GM12801 (cell line): ENCODE data around the gene UGT1A7.

Experiments used
- CTCF ChIP-seq: IDR thresholded peaks from one replicate; pipeline ENCODE4 v1.5.1; 2011; ENCODE audit warnings: control low read depth; ENCODE audit not compliant: insufficient read length; ENCODE audit errors: extremely low read depth

The UGT1A7 gene

GRCh38 chr2:233740870-233741269, 59.2 kb downstream of the UGT1A7 start:
- no peak for TF ChIP-seq CTCF

- TF ChIP-seq CTCF: no peak
Observed at GRCh38 chr2:233743464-233744259, 62.0 kb downstream of the UGT1A7 start.

- TF ChIP-seq CTCF: no peak
Observed at GRCh38 chr2:233745073-233745755, 63.5 kb downstream of the UGT1A7 start.

- no peak for TF ChIP-seq CTCF
Observed at GRCh38 chr2:233746475-233747282, 65.0 kb downstream of the UGT1A7 start.

- TF ChIP-seq CTCF: no peak
Observed at GRCh38 chr2:233747283-233747544, 65.5 kb downstream of the UGT1A7 start.

- no peak for TF ChIP-seq CTCF
Observed at GRCh38 chr2:233754872-233755611, 73.3 kb downstream of the UGT1A7 start.
